ENCODE data around the gene ENOX1. TPM values are rescaled to one million over a fixed set of nuclear protein-coding genes. Genes with fewer than 3 reads are reported as not detected.

Gene ENOX1
- total and polyA plus RNA-seq, 2 donors (not counting 3 experiments of a cell fraction or from before 2014, with no cell fraction given): 0.17 to 0.97 TPM

DNA sequence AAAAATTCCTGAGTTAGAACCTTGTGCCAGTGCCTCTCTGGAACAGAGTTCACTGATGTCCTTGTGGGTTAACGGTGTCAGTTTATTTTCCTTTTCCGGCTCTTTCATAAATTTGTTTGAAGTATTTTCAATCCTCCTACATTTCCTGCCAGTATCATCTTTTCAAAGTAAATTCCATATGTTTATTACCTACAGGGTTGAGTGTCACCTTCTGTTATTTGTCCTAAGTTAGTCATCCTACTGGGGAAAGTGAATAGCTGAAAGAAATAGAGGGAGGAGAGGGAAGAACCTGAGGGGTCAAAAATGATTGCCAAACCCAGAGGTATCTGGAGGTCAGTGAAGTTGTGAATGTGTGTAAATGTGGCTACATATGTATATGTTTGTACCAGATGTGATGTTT, 582.2 kb downstream of the ENOX1 start:
- ChIA-PET CTCF (no interaction called here), POLR2A (no interaction called here)
- H3K36me3 ChIP-seq (ENCODE audit: control insufficient read depth in 2 of 2, extremely low read depth in 1 of 2, insufficient read depth in 2 of 2, low read length in 2 of 2): no peaks in the 10 kb centered on the region
- no peak overlapping the region for H3K27ac ChIP-seq (ENCODE audit: insufficient read depth, low read depth, low read length)
- TF ChIP-seq JUN (IDR thresholded peaks at IDR 0.05; ENCODE audit: borderline replicate concordance, insufficient read depth, insufficient read length, low read depth) (no peak), POLR2A (IDR thresholded peaks at IDR 0.05; ENCODE audit: low read depth, low read length) (no peak), POLR2AphosphoS5 (IDR thresholded peaks at IDR 0.05; ENCODE audit: insufficient read depth, low read depth, low read length) (no peak), MYC (IDR thresholded peaks at IDR 0.05; ENCODE audit: low read depth, low read length) (no peak)
- TF ChIP-seq, protein P1, sequence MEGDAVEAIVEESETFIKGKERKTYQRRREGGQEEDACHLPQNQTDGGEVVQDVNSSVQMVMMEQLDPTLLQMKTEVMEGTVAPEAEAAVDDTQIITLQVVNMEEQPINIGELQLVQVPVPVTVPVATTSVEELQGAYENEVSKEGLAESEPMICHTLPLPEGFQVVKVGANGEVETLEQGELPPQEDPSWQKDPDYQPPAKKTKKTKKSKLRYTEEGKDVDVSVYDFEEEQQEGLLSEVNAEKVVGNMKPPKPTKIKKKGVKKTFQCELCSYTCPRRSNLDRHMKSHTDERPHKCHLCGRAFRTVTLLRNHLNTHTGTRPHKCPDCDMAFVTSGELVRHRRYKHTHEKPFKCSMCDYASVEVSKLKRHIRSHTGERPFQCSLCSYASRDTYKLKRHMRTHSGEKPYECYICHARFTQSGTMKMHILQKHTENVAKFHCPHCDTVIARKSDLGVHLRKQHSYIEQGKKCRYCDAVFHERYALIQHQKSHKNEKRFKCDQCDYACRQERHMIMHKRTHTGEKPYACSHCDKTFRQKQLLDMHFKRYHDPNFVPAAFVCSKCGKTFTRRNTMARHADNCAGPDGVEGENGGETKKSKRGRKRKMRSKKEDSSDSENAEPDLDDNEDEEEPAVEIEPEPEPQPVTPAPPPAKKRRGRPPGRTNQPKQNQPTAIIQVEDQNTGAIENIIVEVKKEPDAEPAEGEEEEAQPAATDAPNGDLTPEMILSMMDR (IDR thresholded peaks at IDR 0.05; ENCODE audit: extremely low read depth in 1 of 2, insufficient read depth in 1 of 2, low read depth in 1 of 2, low read length in 2 of 2): no peak
- TF ChIP-seq, protein P2, sequence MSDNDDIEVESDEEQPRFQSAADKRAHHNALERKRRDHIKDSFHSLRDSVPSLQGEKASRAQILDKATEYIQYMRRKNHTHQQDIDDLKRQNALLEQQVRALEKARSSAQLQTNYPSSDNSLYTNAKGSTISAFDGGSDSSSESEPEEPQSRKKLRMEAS (IDR thresholded peaks at IDR 0.05; ENCODE audit: insufficient read depth, insufficient read length): no peak
- no peak overlapping the region for H2AFZ ChIP-seq (ENCODE audit: low read depth, low read length)
- no peak overlapping the region for H3K9ac ChIP-seq (replicated peaks; ENCODE audit: extremely low read depth, insufficient read depth, low read length)
- H3K27me3 ChIP-seq (ENCODE audit: control insufficient read depth in 2 of 2, insufficient read depth in 2 of 2, low read length in 2 of 2): no peaks in the 10 kb centered on the region
- dilution Hi-C loops (cut with MboI; ENCODE audit: extremely low pct_ligation_motif_present, low sequenced_read_pairs): no loop called here
- H3K79me2 ChIP-seq (ENCODE audit: control insufficient read depth, insufficient read depth, low read length): no peaks in the 10 kb centered on the region
- intact Hi-C loops (cut with micrococcal nuclease): no loop called here
- no peaks in the 10 kb centered on the region for H4K20me1 ChIP-seq (replicated peaks; ENCODE audit: control insufficient read depth, extremely low read depth, insufficient read depth, low read length)
- no peak overlapping the region for H3K4me2 ChIP-seq (ENCODE audit: insufficient read depth, low read length)
- no peaks in the 10 kb centered on the region for H3K9me1 ChIP-seq (replicated peaks; ENCODE audit: control insufficient read depth, extremely low read depth, insufficient read depth, low read length)
- DNase-seq (ENCODE audit: low read depth, low spot score) (no peak), FAIRE-seq (no peak)
- no TSS peak for BruUV-seq (replicated peaks)
- no peaks in the 10 kb centered on the region for H3K9me3 ChIP-seq (replicated peaks; ENCODE audit: control insufficient read depth, insufficient read depth, low read length)
- no peaks in the 10 kb centered on the region for H3K4me1 ChIP-seq (ENCODE audit: control insufficient read depth, extremely low read depth, insufficient read depth, low read length)
- H3K4me3 ChIP-seq (replicated peaks in 1 of 3; ENCODE audit: insufficient read depth in 1 of 3, low read depth in 1 of 3, low read length in 3 of 3): no peak overlapping the region

DNA sequence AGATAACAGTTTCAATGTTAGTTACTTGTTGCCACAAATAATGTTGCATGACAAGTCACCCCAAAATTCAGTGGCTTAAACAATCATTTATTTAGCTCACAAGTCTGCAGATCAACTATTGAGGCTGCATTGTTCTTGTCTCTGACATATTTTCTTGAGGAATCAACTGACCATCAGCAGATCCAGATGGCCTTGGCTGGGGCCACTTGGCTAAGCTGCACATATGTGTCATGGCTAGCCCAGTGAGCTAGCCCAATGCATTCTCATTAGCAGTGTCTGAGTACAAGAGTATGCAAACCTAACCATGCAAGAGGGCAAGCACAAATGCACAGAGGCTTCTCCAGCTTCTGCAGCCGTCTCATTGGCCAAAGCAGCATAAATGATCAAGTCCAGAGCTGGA, 583.0 kb downstream of the ENOX1 start:
- FAIRE-seq (no peak), DNase-seq (ENCODE audit: low read depth, low spot score) (no peak)
- Histone ChIP-seq H3K27me3 (ENCODE audit: control insufficient read depth in 2 of 2, insufficient read depth in 2 of 2, low read length in 2 of 2) (no peaks in the 10 kb centered on the region), H4K20me1 (replicated peaks; ENCODE audit: control insufficient read depth, extremely low read depth, insufficient read depth, low read length) (no peaks in the 10 kb centered on the region), H3K27ac (ENCODE audit: insufficient read depth, low read depth, low read length) (no peak overlapping the region), H3K36me3 (ENCODE audit: control insufficient read depth in 2 of 2, extremely low read depth in 1 of 2, insufficient read depth in 2 of 2, low read length in 2 of 2) (no peaks in the 10 kb centered on the region), H2AFZ (ENCODE audit: low read depth, low read length) (no peak overlapping the region), H3K4me1 (ENCODE audit: control insufficient read depth, extremely low read depth, insufficient read depth, low read length) (no peaks in the 10 kb centered on the region), H3K4me3 (replicated peaks in 1 of 3; ENCODE audit: insufficient read depth in 1 of 3, low read depth in 1 of 3, low read length in 3 of 3) (no peak overlapping the region), H3K9me3 (replicated peaks; ENCODE audit: control insufficient read depth, insufficient read depth, low read length) (no peaks in the 10 kb centered on the region), H3K4me2 (ENCODE audit: insufficient read depth, low read length) (no peak overlapping the region), H3K9ac (replicated peaks; ENCODE audit: extremely low read depth, insufficient read depth, low read length) (no peak overlapping the region), H3K79me2 (ENCODE audit: control insufficient read depth, insufficient read depth, low read length) (no peaks in the 10 kb centered on the region), H3K9me1 (replicated peaks; ENCODE audit: control insufficient read depth, extremely low read depth, insufficient read depth, low read length) (no peaks in the 10 kb centered on the region)
- no TSS peak for BruUV-seq (replicated peaks)
- ChIA-PET POLR2A (no interaction called here), CTCF (no interaction called here)
- intact Hi-C loops (cut with micrococcal nuclease) (no loop called here), dilution Hi-C loops (cut with MboI; ENCODE audit: extremely low pct_ligation_motif_present, low sequenced_read_pairs) (no loop called here)
- TF ChIP-seq, protein P2 (IDR thresholded peaks at IDR 0.05; ENCODE audit: insufficient read depth, insufficient read length): no peak
- TF ChIP-seq JUN (IDR thresholded peaks at IDR 0.05; ENCODE audit: borderline replicate concordance, insufficient read depth, insufficient read length, low read depth) (no peak), POLR2AphosphoS5 (IDR thresholded peaks at IDR 0.05; ENCODE audit: insufficient read depth, low read depth, low read length) (no peak), MYC (IDR thresholded peaks at IDR 0.05; ENCODE audit: low read depth, low read length) (no peak), POLR2A (IDR thresholded peaks at IDR 0.05; ENCODE audit: low read depth, low read length) (no peak), GATA2 (IDR thresholded peaks at IDR 0.05; ENCODE audit: insufficient read depth, insufficient read length, low read depth, low read length) (no peak), FOS (IDR thresholded peaks at IDR 0.05; ENCODE audit: borderline replicate concordance, insufficient read depth, low read length) (no peak), EZH2 (IDR thresholded peaks at IDR 0.05; ENCODE audit: borderline replicate concordance, low read depth, low read length, severe bottlenecking) (no peak)
- TF ChIP-seq, protein P1 (IDR thresholded peaks at IDR 0.05; ENCODE audit: extremely low read depth in 1 of 2, insufficient read depth in 1 of 2, low read depth in 1 of 2, low read length in 2 of 2): no peak
